ENCODE results near the gene SLC6A3.

DNA sequence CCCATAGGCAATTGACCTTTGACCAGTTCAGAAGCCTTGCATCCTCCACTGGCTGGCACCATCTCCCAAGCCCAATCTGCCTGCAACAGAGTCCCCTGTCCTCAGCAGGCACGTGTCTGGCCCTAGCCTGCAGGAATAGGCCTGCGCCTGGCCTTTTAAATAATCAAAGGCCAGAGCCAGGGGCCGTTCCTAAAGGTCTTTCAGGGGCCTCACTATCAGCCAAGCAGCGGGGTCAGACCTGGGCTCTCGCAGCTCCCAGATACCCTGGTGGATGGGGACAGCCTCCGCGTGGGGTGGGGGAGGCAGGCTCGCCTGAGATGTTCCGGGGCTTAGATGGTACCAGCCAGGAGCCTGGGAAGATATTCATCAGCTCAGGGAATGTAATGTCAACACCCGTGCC is 32.6 kb downstream of the SLC6A3 start:
- TF ChIP-seq, protein P1, sequence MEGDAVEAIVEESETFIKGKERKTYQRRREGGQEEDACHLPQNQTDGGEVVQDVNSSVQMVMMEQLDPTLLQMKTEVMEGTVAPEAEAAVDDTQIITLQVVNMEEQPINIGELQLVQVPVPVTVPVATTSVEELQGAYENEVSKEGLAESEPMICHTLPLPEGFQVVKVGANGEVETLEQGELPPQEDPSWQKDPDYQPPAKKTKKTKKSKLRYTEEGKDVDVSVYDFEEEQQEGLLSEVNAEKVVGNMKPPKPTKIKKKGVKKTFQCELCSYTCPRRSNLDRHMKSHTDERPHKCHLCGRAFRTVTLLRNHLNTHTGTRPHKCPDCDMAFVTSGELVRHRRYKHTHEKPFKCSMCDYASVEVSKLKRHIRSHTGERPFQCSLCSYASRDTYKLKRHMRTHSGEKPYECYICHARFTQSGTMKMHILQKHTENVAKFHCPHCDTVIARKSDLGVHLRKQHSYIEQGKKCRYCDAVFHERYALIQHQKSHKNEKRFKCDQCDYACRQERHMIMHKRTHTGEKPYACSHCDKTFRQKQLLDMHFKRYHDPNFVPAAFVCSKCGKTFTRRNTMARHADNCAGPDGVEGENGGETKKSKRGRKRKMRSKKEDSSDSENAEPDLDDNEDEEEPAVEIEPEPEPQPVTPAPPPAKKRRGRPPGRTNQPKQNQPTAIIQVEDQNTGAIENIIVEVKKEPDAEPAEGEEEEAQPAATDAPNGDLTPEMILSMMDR (IDR thresholded peaks at IDR 0.05 in 4 of 5, conservative IDR thresholded peaks at IDR 0.05 in 1 of 5), result no peak
- no peak for TF ChIP-seq POLR2A (IDR thresholded peaks at IDR 0.05)
